WTC11 (cell line): ENCODE measurements around the gene PHOSPHO1. TPM values are rescaled to one million over a fixed set of nuclear protein-coding genes. Genes with fewer than 3 reads are reported as not detected.

Experiments
- ATAC-seq: fragments of 200-7000 bp; cut with Tn5 transposase; 2 replicates; pipeline ENCODE4 v1.10.0; 2021; ENCODE audit warnings: mild to moderate bottlenecking, moderate library complexity
- CTCF ChIA-PET: fragments of 300-600 bp; sonication (Branson Sonifier 250); formaldehyde crosslinking; loops from one replicate; lab custom pipeline; 2021; ENCODE audit warnings: antibody characterized with exemption; lab: Charles Lee
- POLR2A ChIA-PET: fragments of 350-600 bp; sonication (Branson Sonifier 250); formaldehyde crosslinking; loops from one replicate; lab custom pipeline; 2021; ENCODE audit warnings: antibody characterized with exemption; lab: Charles Lee
- DNase-seq: peaks from one replicate; pipeline ENCODE4 v3.0.0; 2021; ENCODE audit warnings: low spot score
- H3K27ac Mint-ChIP-seq: 2 replicates; pipeline ENCODE4 v1.8.0; 2021; ENCODE audit warnings: mixed read lengths
- H3K27me3 Mint-ChIP-seq: 2 replicates; pipeline ENCODE4 v1.8.0; 2021; ENCODE audit warnings: low read depth, mild to moderate bottlenecking, moderate library complexity, mixed read lengths
- H3K36me3 Mint-ChIP-seq: 2 replicates; pipeline ENCODE4 v1.8.0; 2021; ENCODE audit warnings: mixed read lengths
- H3K4me1 Mint-ChIP-seq: 2 replicates; pipeline ENCODE4 v1.8.0; 2022; ENCODE audit warnings: mixed read lengths
- H3K4me3 Mint-ChIP-seq: 2 replicates; pipeline ENCODE4 v1.8.0; 2021; ENCODE audit warnings: mild to moderate bottlenecking, moderate library complexity, mixed read lengths
- H3K9me3 Mint-ChIP-seq: 2 replicates; pipeline ENCODE4 v1.8.0; 2021; ENCODE audit warnings: mixed read lengths
- ATF1 ChIP-seq: sonication (generic); formaldehyde crosslinking; IDR thresholded peaks from 2 replicates; pipeline ENCODE4 v1.8.1; 2023; ENCODE audit warnings: mild to moderate bottlenecking, moderate library complexity, missing genetic modification reagents
- ELF4 ChIP-seq: sonication (generic); formaldehyde crosslinking; IDR thresholded peaks from 2 replicates; pipeline ENCODE4 v1.8.1; 2022; ENCODE audit warnings: low read depth, mild to moderate bottlenecking, moderate library complexity, missing genetic modification reagents
- EMX1 ChIP-seq: fragments of 250-450 bp; sonication (Bioruptor Pico); IDR thresholded peaks from 2 replicates; pipeline ENCODE4 v1.8.0; 2021; ENCODE audit warnings: mild to moderate bottlenecking
- ETV6 ChIP-seq: sonication (generic); formaldehyde crosslinking; IDR thresholded peaks from 2 replicates; pipeline ENCODE4 v1.8.1; 2022; ENCODE audit warnings: mild to moderate bottlenecking, missing genetic modification reagents
- FOXK1 ChIP-seq: sonication (generic); formaldehyde crosslinking; IDR thresholded peaks from 2 replicates; pipeline ENCODE4 v1.8.0; 2022; ENCODE audit warnings: mild to moderate bottlenecking, moderate library complexity, missing genetic modification reagents
- JAZF1 ChIP-seq: fragments of 250-450 bp; sonication (Bioruptor Pico); IDR thresholded peaks from 2 replicates; pipeline ENCODE4 v1.9.0; 2021; ENCODE audit warnings: moderate library complexity, mild to moderate bottlenecking, inconsistent platforms
- NFE2L1 ChIP-seq: sonication (generic); formaldehyde crosslinking; IDR thresholded peaks from 2 replicates; pipeline ENCODE4 v1.8.1; 2023; ENCODE audit warnings: missing genetic modification reagents
- PRRX2 ChIP-seq: fragments of 250-450 bp; sonication (Bioruptor Pico); IDR thresholded peaks from 2 replicates; pipeline ENCODE4 v1.8.0; 2021; ENCODE audit warnings: mild to moderate bottlenecking
- RELA ChIP-seq: sonication (generic); formaldehyde crosslinking; IDR thresholded peaks from 2 replicates; pipeline ENCODE4 v1.8.1; 2022; ENCODE audit warnings: missing genetic modification reagents, mild to moderate bottlenecking, borderline replicate concordance
- SOX15 ChIP-seq: fragments of 250-450 bp; sonication (Bioruptor Pico); IDR thresholded peaks from 2 replicates; pipeline ENCODE4 v1.9.0; 2021; ENCODE audit warnings: mild to moderate bottlenecking
- TCF7 ChIP-seq: sonication (generic); formaldehyde crosslinking; IDR thresholded peaks from 2 replicates; pipeline ENCODE4 v1.8.0; 2022; ENCODE audit warnings: mild to moderate bottlenecking, low read depth, missing genetic modification reagents, moderate library complexity
- ZBTB21 ChIP-seq: sonication (generic); formaldehyde crosslinking; IDR thresholded peaks from 2 replicates; pipeline ENCODE4 v1.8.1; 2023; ENCODE audit warnings: mild to moderate bottlenecking, missing genetic modification reagents, borderline replicate concordance
- ZNF219 ChIP-seq: sonication (generic); formaldehyde crosslinking; IDR thresholded peaks from 2 replicates; pipeline ENCODE4 v1.8.0; 2023; ENCODE audit warnings: missing genetic modification reagents, mild to moderate bottlenecking, borderline replicate concordance
- total RNA-seq: library from RNA; stranded (reverse); gene quantifications from 3 replicates; pipeline ENCODE4 v1.2.3, GENCODE V29; 2021
- TF ChIP-seq, protein P1 (sequence below): sonication (generic); formaldehyde crosslinking; IDR thresholded peaks from 2 replicates; pipeline ENCODE4 v1.8.0; 2022; ENCODE audit warnings: mild to moderate bottlenecking, missing genetic modification reagents
- TF ChIP-seq, protein P2 (sequence below): fragments of 250-450 bp; sonication (Bioruptor Pico); conservative IDR thresholded peaks from 2 replicates; pipeline ENCODE4 v1.9.0; 2021; ENCODE audit warnings: mild to moderate bottlenecking
- TF ChIP-seq, protein P3 (sequence below): sonication (generic); formaldehyde crosslinking; IDR thresholded peaks from 2 replicates; pipeline ENCODE4 v1.8.1; 2022; ENCODE audit warnings: mild to moderate bottlenecking, missing genetic modification reagents, moderate library complexity, borderline replicate concordance
- TF ChIP-seq, protein P4 (sequence below): sonication (generic); formaldehyde crosslinking; conservative IDR thresholded peaks from 2 replicates; pipeline ENCODE4 v1.8.1; 2023; ENCODE audit warnings: mild to moderate bottlenecking, low read depth, missing genetic modification reagents, moderate library complexity
- TF ChIP-seq, protein P5 (sequence below): sonication (generic); formaldehyde crosslinking; IDR thresholded peaks from 2 replicates; pipeline ENCODE4 v1.8.1; 2022; ENCODE audit warnings: missing genetic modification reagents, borderline replicate concordance
- TF ChIP-seq, protein P6 (sequence below): sonication (generic); formaldehyde crosslinking; IDR thresholded peaks from 2 replicates; pipeline ENCODE4 v1.8.0; 2022; ENCODE audit warnings: mild to moderate bottlenecking, missing genetic modification reagents

Gene PHOSPHO1
- total RNA-seq, 1 experiment from 2014 or later: 0.81 TPM

DNA sequence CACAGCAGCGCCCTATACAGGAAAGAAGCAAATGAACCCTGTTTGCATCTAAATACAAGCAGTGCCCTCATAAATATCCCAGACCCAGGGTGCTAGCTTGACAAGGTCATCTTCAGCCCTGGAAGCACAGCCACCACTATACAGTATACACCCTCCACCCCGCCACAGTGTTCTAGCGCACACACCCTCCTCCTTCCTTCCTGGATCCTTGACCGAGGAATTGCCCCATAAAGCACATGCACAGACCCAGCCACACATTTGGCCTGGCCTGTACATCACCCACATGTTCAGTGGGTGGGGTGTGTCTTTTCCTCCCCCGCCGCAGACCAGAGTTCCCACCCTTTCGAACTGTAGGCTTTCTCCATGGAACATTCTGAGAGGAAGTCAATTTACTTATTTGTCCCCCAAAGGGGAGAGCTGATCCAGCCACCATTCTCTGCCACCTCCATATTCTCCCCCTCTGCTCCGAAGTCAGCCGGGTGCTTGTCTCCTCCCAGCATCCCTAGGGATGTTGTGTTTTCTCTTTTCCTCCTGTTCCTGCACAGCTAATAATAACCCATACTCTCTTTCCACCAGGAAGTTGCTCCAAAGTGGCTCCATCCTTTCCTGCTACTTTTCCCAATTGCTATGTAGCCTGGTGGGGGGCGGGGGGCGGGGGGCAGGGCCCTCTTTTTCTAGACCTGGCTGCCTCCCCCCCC lies 13.5 kb downstream of the PHOSPHO1 start:
- Mint-ChIP-seq H3K9me3 (no peaks in the 10 kb centered on the region), H3K36me3 (no peaks in the 10 kb centered on the region)
- POLR2A ChIA-PET: no interaction called here
- DNase-seq: no peak
- TF ChIP-seq ATF1: no peak
- no peak for TF ChIP-seq FOXK1
- TF ChIP-seq, protein P1, sequence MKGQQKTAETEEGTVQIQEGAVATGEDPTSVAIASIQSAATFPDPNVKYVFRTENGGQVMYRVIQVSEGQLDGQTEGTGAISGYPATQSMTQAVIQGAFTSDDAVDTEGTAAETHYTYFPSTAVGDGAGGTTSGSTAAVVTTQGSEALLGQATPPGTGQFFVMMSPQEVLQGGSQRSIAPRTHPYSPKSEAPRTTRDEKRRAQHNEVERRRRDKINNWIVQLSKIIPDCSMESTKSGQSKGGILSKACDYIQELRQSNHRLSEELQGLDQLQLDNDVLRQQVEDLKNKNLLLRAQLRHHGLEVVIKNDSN (CRISPR knock-in tag): no peak
- no peak for TF ChIP-seq ZBTB21 (CRISPR knock-in tag)
- TF ChIP-seq PRRX2: no peak
- TF ChIP-seq, all 79 proteins: peak for 0
- CTCF ChIA-PET: interaction anchor here (0.6 to 1.3 kb wide), 5 partner anchors 10 to 257 kb away, joined by 3 to 5 read pairs (median 3); no protein-coding TSS in a partner anchor
- peak overlapping the region; percentile 34; the same call in 1 of the 2 replicates for H3K27ac Mint-ChIP-seq
- ATAC-seq: no peak
- no peak overlapping the region for H3K4me3 Mint-ChIP-seq
- peaks cover 32% of the 10 kb centered on the region for H3K4me1 Mint-ChIP-seq
- H3K27me3 Mint-ChIP-seq: peaks cover 18% of the 10 kb centered on the region

DNA sequence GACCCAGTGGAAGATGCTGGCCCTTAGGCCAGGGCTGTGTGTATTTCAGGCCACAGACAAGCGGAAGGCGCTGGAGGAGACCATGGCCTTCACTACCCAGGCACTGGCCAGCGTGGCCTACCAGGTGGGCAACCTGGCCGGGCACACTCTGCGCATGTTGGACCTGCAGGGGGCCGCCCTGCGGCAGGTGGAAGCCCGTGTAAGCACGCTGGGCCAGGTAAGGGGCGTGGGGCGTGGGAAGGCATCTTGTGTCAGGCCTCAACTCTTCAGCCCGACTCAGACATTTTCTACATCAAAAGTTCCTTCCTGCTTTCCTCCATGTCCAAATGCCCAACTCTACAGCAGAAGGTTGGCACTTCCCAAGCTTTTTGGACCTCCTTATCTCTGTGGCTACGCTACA lies 14.1 kb downstream of the PHOSPHO1 start:
- TF ChIP-seq ZNF219 (CRISPR knock-in tag) (no peak), RELA (no peak)
- TF ChIP-seq, protein P2, sequence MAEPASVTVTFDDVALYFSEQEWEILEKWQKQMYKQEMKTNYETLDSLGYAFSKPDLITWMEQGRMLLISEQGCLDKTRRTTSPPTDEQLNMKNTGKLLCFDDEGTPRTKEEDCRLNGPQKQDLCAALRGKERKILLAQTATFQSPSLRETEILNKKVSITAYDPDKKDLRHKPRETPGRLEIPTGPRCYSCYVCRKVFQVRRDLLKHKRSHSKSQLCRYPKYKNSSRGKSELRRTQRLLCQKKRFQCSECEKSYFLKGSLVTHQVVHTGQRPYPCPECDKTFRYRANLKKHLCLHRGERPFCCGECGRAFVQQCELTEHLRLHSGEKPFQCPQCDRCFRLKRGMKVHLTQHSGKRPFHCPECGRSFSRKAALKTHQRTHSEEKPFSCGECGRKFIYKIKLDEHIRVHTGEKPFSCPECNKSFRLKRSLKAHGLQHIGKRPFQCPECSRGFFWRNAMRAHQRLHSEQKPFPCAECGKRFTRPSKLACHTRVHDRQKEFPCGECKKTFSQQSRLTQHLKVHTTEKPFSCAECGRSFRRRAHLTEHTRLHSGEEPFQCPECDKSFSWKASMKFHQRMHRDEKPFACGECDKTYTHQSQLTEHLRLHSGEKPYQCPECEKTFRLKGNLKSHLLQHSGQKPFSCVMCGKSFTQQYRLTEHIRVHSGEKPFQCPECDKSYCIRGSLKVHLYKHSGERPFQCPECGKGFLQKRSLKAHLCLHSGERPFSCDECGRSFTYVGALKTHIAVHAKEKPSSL: no peak
- Mint-ChIP-seq H3K27me3 (peaks cover 12% of the 10 kb centered on the region), H3K27ac (no peak overlapping the region), H3K4me1 (peaks cover 32% of the 10 kb centered on the region), H3K9me3 (no peaks in the 10 kb centered on the region), H3K4me3 (no peak overlapping the region), H3K36me3 (no peaks in the 10 kb centered on the region)
- CTCF ChIA-PET: interaction anchor here (1.7 kb wide), 1 partner anchor 11 kb away, joined by 3 read pairs; no protein-coding TSS in a partner anchor
- DNase-seq: no peak
- ATAC-seq: no peak
- POLR2A ChIA-PET: no interaction called here

DNA sequence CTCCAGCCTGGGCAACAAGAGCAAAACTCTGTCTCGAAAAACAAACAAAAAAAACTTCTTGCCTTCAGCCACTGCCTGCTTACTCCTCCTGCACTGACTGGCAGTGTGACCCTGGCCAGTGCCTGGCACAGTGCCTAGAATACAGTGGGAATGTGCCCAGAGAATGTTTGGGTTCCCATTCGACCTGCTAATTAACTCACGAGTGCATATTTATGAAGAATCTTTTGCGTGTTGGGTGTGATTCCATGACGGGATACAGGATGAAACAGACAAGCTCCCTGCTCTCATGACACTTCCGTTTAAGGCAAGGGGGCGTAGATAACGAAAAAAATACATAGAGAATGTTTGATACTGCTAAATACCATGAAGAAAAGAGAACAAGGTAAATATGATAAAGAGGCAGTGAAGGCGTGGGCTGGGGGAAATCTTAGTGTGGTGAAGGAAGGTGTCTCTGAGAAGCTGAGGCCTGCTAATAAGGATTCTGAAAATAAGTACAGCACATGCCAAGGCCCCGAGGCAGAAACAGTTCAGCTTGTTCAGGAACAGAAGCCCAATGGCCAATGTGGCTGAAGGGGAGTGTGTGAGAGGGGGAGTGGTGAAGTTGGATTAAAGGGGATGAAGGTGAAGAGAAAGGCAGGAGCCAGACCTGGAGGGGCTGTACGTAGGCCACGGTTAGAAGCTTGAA lies 15.8 kb downstream of the PHOSPHO1 start:
- Mint-ChIP-seq H3K9me3 (no peaks in the 10 kb centered on the region), H3K4me1 (peaks cover 47% of the 10 kb centered on the region), H3K27me3 (peaks cover 11% of the 10 kb centered on the region; the same call in 1 of the 2 replicates), H3K36me3 (no peaks in the 10 kb centered on the region), H3K27ac (0 out of 2 replicates have a peak overlapping the region, but pooled peaks have one; percentile 39), H3K4me3 (no peak overlapping the region)
- DNase-seq: no peak
- no peak for ATAC-seq
- ChIA-PET POLR2A (no interaction called here), CTCF (interaction anchor here (1.3 to 1.7 kb wide), 2 partner anchors 13 to 62 kb away, joined by 3 read pairs; no protein-coding TSS in a partner anchor)
- TF ChIP-seq, protein P3, sequence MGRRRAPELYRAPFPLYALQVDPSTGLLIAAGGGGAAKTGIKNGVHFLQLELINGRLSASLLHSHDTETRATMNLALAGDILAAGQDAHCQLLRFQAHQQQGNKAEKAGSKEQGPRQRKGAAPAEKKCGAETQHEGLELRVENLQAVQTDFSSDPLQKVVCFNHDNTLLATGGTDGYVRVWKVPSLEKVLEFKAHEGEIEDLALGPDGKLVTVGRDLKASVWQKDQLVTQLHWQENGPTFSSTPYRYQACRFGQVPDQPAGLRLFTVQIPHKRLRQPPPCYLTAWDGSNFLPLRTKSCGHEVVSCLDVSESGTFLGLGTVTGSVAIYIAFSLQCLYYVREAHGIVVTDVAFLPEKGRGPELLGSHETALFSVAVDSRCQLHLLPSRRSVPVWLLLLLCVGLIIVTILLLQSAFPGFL (CRISPR knock-in tag): no peak
- TF ChIP-seq, protein P4, sequence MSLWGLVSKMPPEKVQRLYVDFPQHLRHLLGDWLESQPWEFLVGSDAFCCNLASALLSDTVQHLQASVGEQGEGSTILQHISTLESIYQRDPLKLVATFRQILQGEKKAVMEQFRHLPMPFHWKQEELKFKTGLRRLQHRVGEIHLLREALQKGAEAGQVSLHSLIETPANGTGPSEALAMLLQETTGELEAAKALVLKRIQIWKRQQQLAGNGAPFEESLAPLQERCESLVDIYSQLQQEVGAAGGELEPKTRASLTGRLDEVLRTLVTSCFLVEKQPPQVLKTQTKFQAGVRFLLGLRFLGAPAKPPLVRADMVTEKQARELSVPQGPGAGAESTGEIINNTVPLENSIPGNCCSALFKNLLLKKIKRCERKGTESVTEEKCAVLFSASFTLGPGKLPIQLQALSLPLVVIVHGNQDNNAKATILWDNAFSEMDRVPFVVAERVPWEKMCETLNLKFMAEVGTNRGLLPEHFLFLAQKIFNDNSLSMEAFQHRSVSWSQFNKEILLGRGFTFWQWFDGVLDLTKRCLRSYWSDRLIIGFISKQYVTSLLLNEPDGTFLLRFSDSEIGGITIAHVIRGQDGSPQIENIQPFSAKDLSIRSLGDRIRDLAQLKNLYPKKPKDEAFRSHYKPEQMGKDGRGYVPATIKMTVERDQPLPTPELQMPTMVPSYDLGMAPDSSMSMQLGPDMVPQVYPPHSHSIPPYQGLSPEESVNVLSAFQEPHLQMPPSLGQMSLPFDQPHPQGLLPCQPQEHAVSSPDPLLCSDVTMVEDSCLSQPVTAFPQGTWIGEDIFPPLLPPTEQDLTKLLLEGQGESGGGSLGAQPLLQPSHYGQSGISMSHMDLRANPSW (CRISPR knock-in tag): no peak
- TF ChIP-seq, protein P1 (CRISPR knock-in tag): no peak
- TF ChIP-seq FOXK1 (no peak), ELF4 (CRISPR knock-in tag) (no peak), JAZF1 (CRISPR knock-in tag) (no peak), ETV6 (CRISPR knock-in tag) (no peak), EMX1 (CRISPR knock-in tag) (no peak), SOX15 (CRISPR knock-in tag) (no peak), NFE2L1 (no peak), PRRX2 (no peak), TCF7 (CRISPR knock-in tag) (no peak)
- TF ChIP-seq, protein P5, sequence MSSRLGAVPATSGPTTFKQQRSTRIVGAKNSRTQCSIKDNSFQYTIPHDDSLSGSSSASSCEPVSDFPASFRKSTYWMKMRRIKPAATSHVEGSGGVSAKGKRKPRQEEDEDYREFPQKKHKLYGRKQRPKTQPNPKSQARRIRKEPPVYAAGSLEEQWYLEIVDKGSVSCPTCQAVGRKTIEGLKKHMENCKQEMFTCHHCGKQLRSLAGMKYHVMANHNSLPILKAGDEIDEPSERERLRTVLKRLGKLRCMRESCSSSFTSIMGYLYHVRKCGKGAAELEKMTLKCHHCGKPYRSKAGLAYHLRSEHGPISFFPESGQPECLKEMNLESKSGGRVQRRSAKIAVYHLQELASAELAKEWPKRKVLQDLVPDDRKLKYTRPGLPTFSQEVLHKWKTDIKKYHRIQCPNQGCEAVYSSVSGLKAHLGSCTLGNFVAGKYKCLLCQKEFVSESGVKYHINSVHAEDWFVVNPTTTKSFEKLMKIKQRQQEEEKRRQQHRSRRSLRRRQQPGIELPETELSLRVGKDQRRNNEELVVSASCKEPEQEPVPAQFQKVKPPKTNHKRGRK: no peak
- TF ChIP-seq, protein P6, sequence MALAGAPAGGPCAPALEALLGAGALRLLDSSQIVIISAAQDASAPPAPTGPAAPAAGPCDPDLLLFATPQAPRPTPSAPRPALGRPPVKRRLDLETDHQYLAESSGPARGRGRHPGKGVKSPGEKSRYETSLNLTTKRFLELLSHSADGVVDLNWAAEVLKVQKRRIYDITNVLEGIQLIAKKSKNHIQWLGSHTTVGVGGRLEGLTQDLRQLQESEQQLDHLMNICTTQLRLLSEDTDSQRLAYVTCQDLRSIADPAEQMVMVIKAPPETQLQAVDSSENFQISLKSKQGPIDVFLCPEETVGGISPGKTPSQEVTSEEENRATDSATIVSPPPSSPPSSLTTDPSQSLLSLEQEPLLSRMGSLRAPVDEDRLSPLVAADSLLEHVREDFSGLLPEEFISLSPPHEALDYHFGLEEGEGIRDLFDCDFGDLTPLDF (CRISPR knock-in tag): no peak
